Glutamatergic neuron (in vitro differentiated cells): Measurements from ENCODE around the gene GRID2IP. TPM values are rescaled to one million over a fixed set of nuclear protein-coding genes. Genes with fewer than 3 reads are reported as not detected.

ENCODE experiments used
- DNase-seq: peaks from one replicate; pipeline ENCODE4 v3.0.0; 2022
- H3K27ac Mint-ChIP-seq: one replicate; pipeline ENCODE4 v1.8.0; 2020; ENCODE audit warnings: mild to moderate bottlenecking, mixed read lengths, inconsistent platforms; ENCODE audit not compliant: unreplicated experiment
- H3K27me3 Mint-ChIP-seq: one replicate; pipeline ENCODE4 v1.8.0; 2020; ENCODE audit warnings: mild to moderate bottlenecking, moderate library complexity, mixed read lengths, inconsistent platforms; ENCODE audit not compliant: unreplicated experiment
- H3K36me3 Mint-ChIP-seq: one replicate; pipeline ENCODE4 v1.8.0; 2020; ENCODE audit warnings: mild to moderate bottlenecking, mixed read lengths, inconsistent platforms; ENCODE audit not compliant: unreplicated experiment
- H3K4me1 Mint-ChIP-seq: one replicate; pipeline ENCODE4 v1.8.0; 2020; ENCODE audit warnings: mild to moderate bottlenecking, low read depth, mixed read lengths, inconsistent platforms; ENCODE audit not compliant: unreplicated experiment
- H3K4me3 Mint-ChIP-seq: one replicate; pipeline ENCODE4 v1.8.0; 2020; ENCODE audit warnings: mild to moderate bottlenecking, mixed read lengths, inconsistent platforms; ENCODE audit not compliant: unreplicated experiment
- H3K9me3 Mint-ChIP-seq: one replicate; pipeline ENCODE4 v1.8.0; 2020; ENCODE audit warnings: mild to moderate bottlenecking, moderate library complexity, mixed read lengths, inconsistent platforms; ENCODE audit not compliant: unreplicated experiment
- total RNA-seq: library from RNA; stranded (reverse); fragmentation: NEBNext Ultra II Directional; extraction: Animal tissue kit (Norgen Biotek cat#: 25700); gene quantifications from one replicate; pipeline ENCODE4 v1.2.1, GENCODE V29; 2021; ENCODE audit not compliant: unreplicated experiment
- TF ChIP-seq, protein P1 (sequence below): fragments of 200-600 bp; sonication (generic); IDR thresholded peaks from one replicate; pipeline ENCODE4 v1.5.0; 2021; ENCODE audit not compliant: partially characterized antibody, unreplicated experiment

Gene GRID2IP
- total RNA-seq, 1 donor from 2014 or later = 0.66 TPM

DNA sequence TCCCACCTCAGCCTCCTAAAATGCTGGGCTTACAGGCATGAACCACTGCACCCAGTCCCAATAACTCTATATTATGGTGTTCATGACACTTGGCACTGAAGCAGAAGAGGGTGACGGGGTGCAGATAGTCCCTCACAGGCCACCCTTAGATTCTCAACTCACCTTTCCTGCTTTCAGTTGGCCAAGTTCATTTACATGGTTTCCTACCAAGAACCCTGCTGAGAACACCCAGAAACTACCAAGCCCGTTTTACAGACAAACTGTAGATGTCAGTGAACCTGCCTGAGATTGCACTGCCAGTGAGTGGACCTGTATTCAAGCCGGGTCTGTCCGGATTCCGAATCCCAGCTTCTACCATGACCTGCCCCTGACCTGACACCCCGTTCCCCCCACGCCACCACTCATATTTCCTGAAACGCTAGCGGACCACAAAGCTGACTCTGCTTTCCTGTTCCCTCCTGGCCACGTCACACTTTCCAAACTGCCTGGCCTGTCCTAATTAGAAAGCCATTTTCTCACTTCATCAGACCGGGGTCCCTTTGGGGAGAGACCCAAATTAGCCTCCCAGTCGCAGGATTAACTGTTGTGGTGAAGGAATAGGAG, 17.3 kb downstream of the GRID2IP start:
- no peak overlapping the region for H3K27ac Mint-ChIP-seq
- H3K4me3 Mint-ChIP-seq = no peak overlapping the region
- peaks cover 22% of the 10 kb centered on the region for H3K27me3 Mint-ChIP-seq

DNA sequence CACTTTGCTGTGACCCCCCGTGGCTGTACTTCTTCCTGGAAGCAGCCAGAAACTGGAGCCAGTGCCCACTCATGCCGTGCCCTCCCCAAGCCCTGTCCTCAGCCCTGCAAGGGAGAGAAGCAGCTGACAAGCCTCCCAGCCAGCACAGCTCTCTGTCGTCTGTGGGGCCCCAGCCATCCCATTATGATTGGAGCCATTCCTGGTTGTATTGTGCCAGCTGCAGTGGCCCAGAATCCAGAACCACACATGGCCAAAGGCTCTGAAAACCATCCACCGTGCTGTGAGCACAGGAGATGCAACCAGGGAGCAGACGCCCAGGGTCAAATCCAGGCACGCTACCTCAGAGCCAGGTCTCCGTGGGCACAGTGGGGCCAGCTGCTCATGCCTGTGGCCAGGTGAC, 18.7 kb downstream of the GRID2IP start:
- Mint-ChIP-seq H3K27ac (no peak overlapping the region), H3K4me3 (no peak overlapping the region), H3K36me3 (no peaks in the 10 kb centered on the region)

More for the DNA sequence above, 17.3 kb downstream of the GRID2IP start:
- no peak for DNase-seq
- Mint-ChIP-seq H3K4me1 (no peaks in the 10 kb centered on the region), H3K9me3 (no peaks in the 10 kb centered on the region), H3K36me3 (no peaks in the 10 kb centered on the region)
- TF ChIP-seq, protein P1, sequence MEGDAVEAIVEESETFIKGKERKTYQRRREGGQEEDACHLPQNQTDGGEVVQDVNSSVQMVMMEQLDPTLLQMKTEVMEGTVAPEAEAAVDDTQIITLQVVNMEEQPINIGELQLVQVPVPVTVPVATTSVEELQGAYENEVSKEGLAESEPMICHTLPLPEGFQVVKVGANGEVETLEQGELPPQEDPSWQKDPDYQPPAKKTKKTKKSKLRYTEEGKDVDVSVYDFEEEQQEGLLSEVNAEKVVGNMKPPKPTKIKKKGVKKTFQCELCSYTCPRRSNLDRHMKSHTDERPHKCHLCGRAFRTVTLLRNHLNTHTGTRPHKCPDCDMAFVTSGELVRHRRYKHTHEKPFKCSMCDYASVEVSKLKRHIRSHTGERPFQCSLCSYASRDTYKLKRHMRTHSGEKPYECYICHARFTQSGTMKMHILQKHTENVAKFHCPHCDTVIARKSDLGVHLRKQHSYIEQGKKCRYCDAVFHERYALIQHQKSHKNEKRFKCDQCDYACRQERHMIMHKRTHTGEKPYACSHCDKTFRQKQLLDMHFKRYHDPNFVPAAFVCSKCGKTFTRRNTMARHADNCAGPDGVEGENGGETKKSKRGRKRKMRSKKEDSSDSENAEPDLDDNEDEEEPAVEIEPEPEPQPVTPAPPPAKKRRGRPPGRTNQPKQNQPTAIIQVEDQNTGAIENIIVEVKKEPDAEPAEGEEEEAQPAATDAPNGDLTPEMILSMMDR = no peak

DNA sequence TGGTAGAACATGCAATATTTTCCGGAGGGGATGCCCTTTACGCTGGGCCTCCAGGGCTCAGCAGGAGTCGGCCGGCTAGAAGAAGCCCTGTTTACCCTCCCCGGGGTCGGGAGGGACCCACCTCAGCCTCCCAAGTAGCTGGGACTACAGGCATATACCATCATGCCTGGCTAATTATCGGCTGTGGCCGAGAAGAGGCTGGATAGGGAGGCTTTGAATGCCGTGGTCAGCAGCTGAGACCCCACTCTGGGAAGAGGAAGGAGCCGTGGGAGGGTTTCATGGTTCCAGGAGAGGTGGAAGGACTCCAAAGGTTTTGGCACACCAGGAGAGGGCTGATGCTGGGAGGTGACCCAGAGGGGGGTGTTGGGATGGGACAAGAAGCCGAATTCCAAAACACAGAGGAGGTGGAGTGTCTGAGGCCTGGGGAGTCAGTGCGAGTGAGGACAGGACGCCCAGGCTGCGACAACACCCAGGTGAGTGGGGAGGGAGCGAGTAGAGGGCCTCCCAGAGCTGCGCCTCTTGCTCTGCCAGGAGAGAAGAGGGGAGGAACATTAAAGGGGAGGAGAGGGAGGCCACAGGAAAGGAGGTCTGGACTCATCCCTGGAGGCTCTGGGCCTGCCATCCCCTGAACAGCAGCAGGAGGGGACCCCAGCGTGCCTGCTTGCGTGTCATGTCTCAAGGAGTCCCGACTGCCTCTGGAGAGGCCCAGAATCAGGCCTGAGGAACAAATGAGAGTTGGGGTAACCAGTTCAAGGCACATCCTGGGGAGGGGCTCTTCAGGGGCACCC, 19.6 kb downstream of the GRID2IP start:
- no peaks in the 10 kb centered on the region for H3K36me3 Mint-ChIP-seq
- H3K4me1 Mint-ChIP-seq = peaks cover 2% of the 10 kb centered on the region
- TF ChIP-seq, protein P1 = no peak
- H3K4me3 Mint-ChIP-seq = peak overlapping the region; percentile 74
- peaks cover 30% of the 10 kb centered on the region for H3K27me3 Mint-ChIP-seq
- DNase-seq = no peak
- peaks cover 1% of the 10 kb centered on the region for H3K9me3 Mint-ChIP-seq
- no peak overlapping the region for H3K27ac Mint-ChIP-seq

More for the DNA sequence above, 18.7 kb downstream of the GRID2IP start:
- TF ChIP-seq, protein P1 = no peak
- H3K27me3 Mint-ChIP-seq = peaks cover 22% of the 10 kb centered on the region
- peaks cover 1% of the 10 kb centered on the region for H3K9me3 Mint-ChIP-seq
- no peak for DNase-seq
- H3K4me1 Mint-ChIP-seq = peaks cover 2% of the 10 kb centered on the region

DNA sequence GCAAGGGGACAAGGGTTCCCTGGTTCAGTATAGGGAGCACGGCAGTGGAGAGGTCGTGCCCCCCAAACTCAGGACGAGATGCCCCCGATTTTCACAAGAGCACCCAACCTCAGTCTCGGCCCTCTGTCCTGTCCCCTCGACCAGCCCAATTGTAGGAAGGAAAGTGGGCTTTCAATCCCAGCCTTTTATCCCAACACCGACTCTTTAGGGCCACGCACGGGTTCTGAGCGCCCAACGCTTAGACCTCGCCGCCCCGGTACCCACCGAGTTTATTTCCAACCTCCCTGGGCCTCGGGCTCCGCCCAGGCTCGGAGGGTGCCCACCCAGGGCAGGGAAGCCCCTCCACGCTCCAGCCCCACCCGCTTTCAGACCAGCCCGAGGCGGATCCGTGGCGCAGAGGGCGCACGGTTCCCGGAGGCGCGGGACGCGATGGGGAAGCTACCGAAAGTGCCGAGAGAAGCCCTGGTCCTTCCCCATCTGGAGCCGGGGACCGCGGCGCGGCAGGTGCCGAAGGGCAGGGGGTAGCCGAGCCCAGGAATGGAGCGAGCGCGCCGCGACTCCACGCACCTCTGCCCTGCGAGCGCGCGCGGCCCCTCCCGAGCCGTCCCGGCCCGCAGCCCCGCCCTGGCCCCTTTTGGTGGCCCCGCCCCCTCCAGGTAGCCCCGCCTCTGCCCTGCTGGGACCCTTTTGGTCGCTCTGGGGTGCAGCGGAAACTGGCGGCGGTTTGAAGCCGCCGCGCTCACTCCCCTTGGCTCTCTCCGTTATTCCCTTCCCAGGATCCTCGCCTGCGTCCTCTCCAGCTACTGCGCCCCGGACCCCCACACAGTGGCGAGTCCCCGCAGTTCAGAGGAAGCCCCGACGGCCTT, 20.4 kb downstream of the GRID2IP start:
- Mint-ChIP-seq H3K27me3 (peaks cover 30% of the 10 kb centered on the region), H3K9me3 (peaks cover 1% of the 10 kb centered on the region), H3K27ac (no peak overlapping the region), H3K4me1 (peaks cover 2% of the 10 kb centered on the region), H3K4me3 (peak overlapping the region; percentile 74), H3K36me3 (no peaks in the 10 kb centered on the region)
- DNase-seq = no peak
- TF ChIP-seq, protein P1 = no peak
